BLaER1 treated with 17β-estradiol and CSF1 and Interleukin-3, amounts not matched to agents 10 nM and 100 nM (cell line): ENCODE measurements around the gene ZHX3.

Source experiments
- H3K27ac ChIP-seq, 11 experiments: shearing (Covaris generic); formaldehyde crosslinking; 2 replicates each; pipeline ENCODE4 v1.8.1; 2022
- H3K27me3 ChIP-seq, 11 experiments: shearing (Covaris generic); formaldehyde crosslinking; 2 replicates each; pipeline ENCODE4 v1.8.1; 2022
- H3K36me3 ChIP-seq, 11 experiments: shearing (Covaris generic); formaldehyde crosslinking; 2 replicates each; pipeline ENCODE4 v1.8.1; 2022
- H3K4me1 ChIP-seq, 10 experiments: shearing (Covaris generic); formaldehyde crosslinking; 2 replicates each; pipeline ENCODE4 v1.8.1; 2022
- H3K4me2 ChIP-seq, 11 experiments: shearing (Covaris generic); formaldehyde crosslinking; 2 replicates each; pipeline ENCODE4 v1.8.1; 2022
- H3K4me3 ChIP-seq, 10 experiments: shearing (Covaris generic); formaldehyde crosslinking; 2 replicates each; pipeline ENCODE4 v1.8.1; 2022
- H3K9ac ChIP-seq, 11 experiments: shearing (Covaris generic); formaldehyde crosslinking; 2 replicates each; pipeline ENCODE4 v1.8.1; 2022
- H3K9me3 ChIP-seq, 11 experiments: shearing (Covaris generic); formaldehyde crosslinking; replicated peaks in 1 of 11; 2 replicates each; pipeline ENCODE4 v1.8.1; 2022
- H4K20me1 ChIP-seq, 11 experiments: shearing (Covaris generic); formaldehyde crosslinking; 2 replicates each; pipeline ENCODE4 v1.8.1; 2022
- Cebpa-rat ChIP-seq, 11 experiments: shearing (Covaris generic); IDR thresholded peaks; 2 replicates each; pipeline ENCODE4 v1.8.1; 2022

Gene ZHX3

GRCh38 chr20:41362748-41363140 lies 45.2 kb upstream of the ZHX3 start:
- H3K4me1 ChIP-seq: no peaks in the 10 kb centered on the region
- no peak overlapping the region for H3K4me2 ChIP-seq
- no peaks in the 10 kb centered on the region for H3K36me3 ChIP-seq
- H3K9me3 ChIP-seq: peaks cover 9 to 21% (median 18%) of the 10 kb centered on the region in 11 experiments; a peak in 21 of 22 replicates
- no peak overlapping the region for H3K4me3 ChIP-seq
- H3K27me3 ChIP-seq: peaks cover 34 to 42% (median 38%) of the 10 kb centered on the region in 11 experiments
- TF ChIP-seq Cebpa-rat (IDR thresholded peaks at IDR 0.05): no peak
- H3K9ac ChIP-seq: no peak overlapping the region
- H3K27ac ChIP-seq: no peak overlapping the region
- H4K20me1 ChIP-seq: peaks cover 0 to 38% (median 0%) of the 10 kb centered on the region in 11 experiments; a peak in 6 of 22 replicates

- Histone ChIP-seq H3K27me3 (peaks cover 27 to 35% (median 31%) of the 10 kb centered on the region in 11 experiments), H3K4me1 (no peaks in the 10 kb centered on the region), H3K4me2 (no peak overlapping the region), H3K9me3 (peaks cover 5 to 16% (median 13%) of the 10 kb centered on the region in 11 experiments; a peak in 21 of 22 replicates), H3K27ac (no peak overlapping the region), H3K36me3 (no peaks in the 10 kb centered on the region), H3K9ac (no peak overlapping the region), H3K4me3 (no peak overlapping the region), H4K20me1 (peaks cover 0 to 38% (median 0%) of the 10 kb centered on the region in 11 experiments; a peak in 6 of 22 replicates)
- no peak for TF ChIP-seq Cebpa-rat (IDR thresholded peaks at IDR 0.05)
These were observed 44.5 kb upstream of the ZHX3 start for GRCh38 chr20:41361757-41362747.

GRCh38 chr20:41360831-41361756 lies 43.6 kb upstream of the ZHX3 start:
- Histone ChIP-seq H3K36me3 (no peaks in the 10 kb centered on the region), H3K9ac (no peak overlapping the region), H4K20me1 (peaks cover 0 to 35% (median 0%) of the 10 kb centered on the region in 11 experiments; a peak in 6 of 22 replicates), H3K27me3 (peaks cover 17 to 25% (median 21%) of the 10 kb centered on the region in 11 experiments), H3K4me2 (no peak overlapping the region), H3K9me3 (peaks cover 0 to 6% (median 4%) of the 10 kb centered on the region in 11 experiments; a peak in 17 of 22 replicates), H3K4me1 (no peaks in the 10 kb centered on the region), H3K4me3 (no peak overlapping the region), H3K27ac (no peak overlapping the region)
- TF ChIP-seq Cebpa-rat (IDR thresholded peaks at IDR 0.05): no peak

GRCh38 chr20:41359541-41360011 lies 42.0 kb upstream of the ZHX3 start:
- H3K27ac ChIP-seq: no peak overlapping the region
- H4K20me1 ChIP-seq: peaks cover 0 to 20% (median 0%) of the 10 kb centered on the region in 11 experiments; a peak in 6 of 22 replicates
- no peak overlapping the region for H3K4me2 ChIP-seq
- H3K4me3 ChIP-seq: no peak overlapping the region
- H3K4me1 ChIP-seq: peaks cover 0 to 4% (median 0%) of the 10 kb centered on the region in 10 experiments; a peak in 1 of 20 replicates
- H3K27me3 ChIP-seq: peaks cover 2 to 10% (median 6%) of the 10 kb centered on the region in 11 experiments; a peak in 19 of 22 replicates
- no peak overlapping the region for H3K9ac ChIP-seq
- TF ChIP-seq Cebpa-rat (IDR thresholded peaks at IDR 0.05): no peak
- no peaks in the 10 kb centered on the region for H3K9me3 ChIP-seq
- no peaks in the 10 kb centered on the region for H3K36me3 ChIP-seq

GRCh38 chr20:41358717-41359116 lies 41.2 kb upstream of the ZHX3 start:
- Histone ChIP-seq H3K9me3 (no peaks in the 10 kb centered on the region), H3K36me3 (no peaks in the 10 kb centered on the region), H3K4me3 (no peak overlapping the region), H4K20me1 (peaks cover 0 to 18% (median 0%) of the 10 kb centered on the region in 11 experiments; a peak in 5 of 22 replicates), H3K9ac (no peak overlapping the region), H3K27ac (no peak overlapping the region), H3K4me1 (peaks cover 0 to 4% (median 0%) of the 10 kb centered on the region in 10 experiments; a peak in 1 of 20 replicates), H3K27me3 (peaks cover 0 to 2% (median 0%) of the 10 kb centered on the region in 11 experiments; a peak in 1 of 22 replicates), H3K4me2 (no peak overlapping the region)
- TF ChIP-seq Cebpa-rat (IDR thresholded peaks at IDR 0.05): no peak

GRCh38 chr20:41358230-41358629 lies 40.7 kb upstream of the ZHX3 start:
- H3K9ac ChIP-seq: no peak overlapping the region
- H3K27ac ChIP-seq: no peak overlapping the region

GRCh38 chr20:41357424-41358163 lies 40.1 kb upstream of the ZHX3 start:
- Histone ChIP-seq H3K27me3 (no peaks in the 10 kb centered on the region), H3K4me1 (peaks cover 0 to 4% (median 0%) of the 10 kb centered on the region in 10 experiments; a peak in 1 of 20 replicates)
- TF ChIP-seq Cebpa-rat (IDR thresholded peaks at IDR 0.05): no peak

More at GRCh38 chr20:41358230-41358629, 40.7 kb upstream of the ZHX3 start:
- no peak for TF ChIP-seq Cebpa-rat (IDR thresholded peaks at IDR 0.05)
- no peaks in the 10 kb centered on the region for H3K27me3 ChIP-seq
- no peaks in the 10 kb centered on the region for H3K36me3 ChIP-seq
- peaks cover 0 to 18% (median 0%) of the 10 kb centered on the region in 11 experiments; a peak in 4 of 22 replicates for H4K20me1 ChIP-seq
- no peak overlapping the region for H3K4me2 ChIP-seq
- no peak overlapping the region for H3K4me3 ChIP-seq
- H3K9me3 ChIP-seq: no peaks in the 10 kb centered on the region
- peaks cover 0 to 4% (median 0%) of the 10 kb centered on the region in 10 experiments; a peak in 1 of 20 replicates for H3K4me1 ChIP-seq

GRCh38 chr20:41356951-41357350 lies 39.4 kb upstream of the ZHX3 start:
- Histone ChIP-seq H4K20me1 (peaks cover 0 to 9% (median 0%) of the 10 kb centered on the region in 11 experiments; a peak in 4 of 22 replicates), H3K4me2 (no peak overlapping the region), H3K27me3 (no peaks in the 10 kb centered on the region), H3K9ac (no peak overlapping the region), H3K9me3 (no peaks in the 10 kb centered on the region), H3K27ac (no peak overlapping the region), H3K4me3 (no peak overlapping the region), H3K36me3 (no peaks in the 10 kb centered on the region), H3K4me1 (peaks cover 0 to 4% (median 0%) of the 10 kb centered on the region in 10 experiments; a peak in 1 of 20 replicates)
- TF ChIP-seq Cebpa-rat (IDR thresholded peaks at IDR 0.05): no peak

More at GRCh38 chr20:41357424-41358163, 40.1 kb upstream of the ZHX3 start:
- Histone ChIP-seq H3K4me2 (no peak overlapping the region), H3K9me3 (no peaks in the 10 kb centered on the region), H3K27ac (no peak overlapping the region), H3K4me3 (no peak overlapping the region), H4K20me1 (peaks cover 0 to 15% (median 0%) of the 10 kb centered on the region in 11 experiments; a peak in 4 of 22 replicates), H3K36me3 (no peaks in the 10 kb centered on the region), H3K9ac (no peak overlapping the region)
